ENCODE results near the gene LRRC27. TPM values are rescaled to one million over a fixed set of nuclear protein-coding genes. Genes with fewer than 3 reads are reported as not detected.
"Not testable (repeated sequence)": the region's sequence is repeated elsewhere in the genome, so short reads cannot be mapped to it uniquely, and the experiment has no call there.

LRRC27 gene
- total RNA-seq, 3 donors from 2014 or later, result 6.2 to 19.3 (median 8.2) TPM

GRCh38 chr10:132386419-132386831 lies 54.4 kb downstream of the LRRC27 start:
- peaks cover 0 to 7% of the 10 kb centered on the region in 2 donors for H3K4me1 ChIP-seq
- no peak overlapping the region for H3K4me3 ChIP-seq
- TF ChIP-seq POLR2A (IDR thresholded peaks at IDR 0.05) (no peak), CTCF (IDR thresholded peaks at IDR 0.05) (no peak), POLR2AphosphoS5 (IDR thresholded peaks at IDR 0.05) (no peak)
- peaks cover 1 to 3% of the 10 kb centered on the region in 2 donors for H3K9me3 ChIP-seq
- H3K27me3 ChIP-seq, result no peaks in the 10 kb centered on the region
- peak in 1 of 2 donors; percentile 48 for DNase-seq (ENCODE audit: low spot score in 2 of 2)
- no peaks in the 10 kb centered on the region for H3K36me3 ChIP-seq
- intact Hi-C loops (cut with DNase I; ENCODE audit: low total_unique reads), result no loop called here
- H3K27ac ChIP-seq, result no peak overlapping the region

- H3K4me3 ChIP-seq; H3K27me3 ChIP-seq; H3K9me3 ChIP-seq; H3K27ac ChIP-seq; intact Hi-C loops (cut with DNase I; ENCODE audit: low total_unique reads); H3K36me3 ChIP-seq; H3K4me1 ChIP-seq: not testable (repeated sequence)
- DNase-seq (ENCODE audit: low spot score in 2 of 2), result peak in 1 of 2 donors; percentile 37
Measured at GRCh38 chr10:132386896-132387295, 54.9 kb downstream of the LRRC27 start.

GRCh38 chr10:132387764-132388210 lies 55.8 kb downstream of the LRRC27 start:
- DNase-seq (ENCODE audit: low spot score in 2 of 2), result peak in 1 of 2 donors; percentile 77
- Histone ChIP-seq H3K4me1 (peaks cover 0 to 7% of the 10 kb centered on the region in 2 donors), H3K36me3 (no peaks in the 10 kb centered on the region), H3K4me3 (no peak overlapping the region), H3K9me3 (no peaks in the 10 kb centered on the region), H3K27ac (peak overlapping the region in 1 of 2 donors; percentile 20), H3K27me3 (no peaks in the 10 kb centered on the region)
- intact Hi-C loops (cut with DNase I; ENCODE audit: low total_unique reads), result no loop called here
- TF ChIP-seq CTCF (IDR thresholded peaks at IDR 0.05) (peak; percentile 23 to 72 (median 40)), POLR2A (IDR thresholded peaks at IDR 0.05) (no peak)

- intact Hi-C loops (cut with DNase I; ENCODE audit: low total_unique reads), result no loop called here
Measured at GRCh38 chr10:132388891-132389432, 57.0 kb downstream of the LRRC27 start.

GRCh38 chr10:132389433-132390169 lies 57.6 kb downstream of the LRRC27 start:
- Histone ChIP-seq H3K4me1 (peaks cover 0 to 7% of the 10 kb centered on the region in 2 donors), H3K9me3 (no peaks in the 10 kb centered on the region), H3K36me3 (no peaks in the 10 kb centered on the region), H3K4me3 (peak overlapping the region in 1 of 3 donors; percentile 39), H3K27me3 (no peaks in the 10 kb centered on the region), H3K27ac (peak overlapping the region in 1 of 2 donors; percentile 48)
- peak in 1 of 2 donors; percentile 49 for DNase-seq (ENCODE audit: low spot score in 2 of 2)
- intact Hi-C loops (cut with DNase I; ENCODE audit: low total_unique reads), result loop anchor here (5.0 kb wide), 1 partner anchor 58 kb away; no protein-coding TSS in a partner anchor
- TF ChIP-seq CTCF (IDR thresholded peaks at IDR 0.05) (no peak), POLR2AphosphoS5 (IDR thresholded peaks at IDR 0.05) (no peak), POLR2A (IDR thresholded peaks at IDR 0.05) (no peak)

More at GRCh38 chr10:132388891-132389432, 57.0 kb downstream of the LRRC27 start:
- Histone ChIP-seq H3K36me3 (no peaks in the 10 kb centered on the region), H3K4me1 (peaks cover 0 to 7% of the 10 kb centered on the region in 2 donors), H3K4me3 (peak overlapping the region in 1 of 3 donors; percentile 39), H3K27me3 (no peaks in the 10 kb centered on the region), H3K27ac (peak overlapping the region in 1 of 2 donors; percentile 48), H3K9me3 (no peaks in the 10 kb centered on the region)
- DNase-seq (ENCODE audit: low spot score in 2 of 2), result peak in 1 of 2 donors; percentile 59
- TF ChIP-seq POLR2AphosphoS5 (IDR thresholded peaks at IDR 0.05), result no peak
- no peak for TF ChIP-seq POLR2A (IDR thresholded peaks at IDR 0.05)
- no peak for TF ChIP-seq CTCF (IDR thresholded peaks at IDR 0.05)

Data from breast epithelium (tissue), 4 donors.